Neural cell (in vitro differentiated cells): ENCODE data around the gene ZDHHC8.

Experiments used
- CTCF ChIP-seq: fragments of 450-650 bp; IDR thresholded peaks from 2 replicates; pipeline ENCODE4 v1.5.1; 2014; ENCODE audit warnings: antibody characterized with exemption, mild to moderate bottlenecking, moderate library complexity; ENCODE audit not compliant: poor library complexity, severe bottlenecking
- EZH2 ChIP-seq: fragments of 200-600, 300-800 bp; shearing (Covaris generic), sonication (generic); IDR thresholded peaks from 2 replicates; pipeline ENCODE4 v1.6.1; 2014; ENCODE audit warnings: antibody characterized with exemption, low read length, borderline replicate concordance, mild to moderate bottlenecking; ENCODE audit not compliant: insufficient read depth, poor library complexity, severe bottlenecking
- POLR2AphosphoS5 ChIP-seq: IDR thresholded peaks from 2 replicates; pipeline ENCODE4 v1.6.1; 2012
- TF ChIP-seq, protein P1 (sequence below): IDR thresholded peaks from 2 replicates; pipeline ENCODE4 v1.6.1; 2012; ENCODE audit warnings: borderline replicate concordance

GRCh38 chr22:20180640-20181039, 49.0 kb downstream of the ZDHHC8 start:
- no peak for TF ChIP-seq POLR2AphosphoS5
- no peak for TF ChIP-seq CTCF
- TF ChIP-seq, protein P1, sequence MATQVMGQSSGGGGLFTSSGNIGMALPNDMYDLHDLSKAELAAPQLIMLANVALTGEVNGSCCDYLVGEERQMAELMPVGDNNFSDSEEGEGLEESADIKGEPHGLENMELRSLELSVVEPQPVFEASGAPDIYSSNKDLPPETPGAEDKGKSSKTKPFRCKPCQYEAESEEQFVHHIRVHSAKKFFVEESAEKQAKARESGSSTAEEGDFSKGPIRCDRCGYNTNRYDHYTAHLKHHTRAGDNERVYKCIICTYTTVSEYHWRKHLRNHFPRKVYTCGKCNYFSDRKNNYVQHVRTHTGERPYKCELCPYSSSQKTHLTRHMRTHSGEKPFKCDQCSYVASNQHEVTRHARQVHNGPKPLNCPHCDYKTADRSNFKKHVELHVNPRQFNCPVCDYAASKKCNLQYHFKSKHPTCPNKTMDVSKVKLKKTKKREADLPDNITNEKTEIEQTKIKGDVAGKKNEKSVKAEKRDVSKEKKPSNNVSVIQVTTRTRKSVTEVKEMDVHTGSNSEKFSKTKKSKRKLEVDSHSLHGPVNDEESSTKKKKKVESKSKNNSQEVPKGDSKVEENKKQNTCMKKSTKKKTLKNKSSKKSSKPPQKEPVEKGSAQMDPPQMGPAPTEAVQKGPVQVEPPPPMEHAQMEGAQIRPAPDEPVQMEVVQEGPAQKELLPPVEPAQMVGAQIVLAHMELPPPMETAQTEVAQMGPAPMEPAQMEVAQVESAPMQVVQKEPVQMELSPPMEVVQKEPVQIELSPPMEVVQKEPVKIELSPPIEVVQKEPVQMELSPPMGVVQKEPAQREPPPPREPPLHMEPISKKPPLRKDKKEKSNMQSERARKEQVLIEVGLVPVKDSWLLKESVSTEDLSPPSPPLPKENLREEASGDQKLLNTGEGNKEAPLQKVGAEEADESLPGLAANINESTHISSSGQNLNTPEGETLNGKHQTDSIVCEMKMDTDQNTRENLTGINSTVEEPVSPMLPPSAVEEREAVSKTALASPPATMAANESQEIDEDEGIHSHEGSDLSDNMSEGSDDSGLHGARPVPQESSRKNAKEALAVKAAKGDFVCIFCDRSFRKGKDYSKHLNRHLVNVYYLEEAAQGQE, result no peak
- no peak for TF ChIP-seq EZH2
